ENCODE results near the gene CDON.

CDON gene

DNA sequence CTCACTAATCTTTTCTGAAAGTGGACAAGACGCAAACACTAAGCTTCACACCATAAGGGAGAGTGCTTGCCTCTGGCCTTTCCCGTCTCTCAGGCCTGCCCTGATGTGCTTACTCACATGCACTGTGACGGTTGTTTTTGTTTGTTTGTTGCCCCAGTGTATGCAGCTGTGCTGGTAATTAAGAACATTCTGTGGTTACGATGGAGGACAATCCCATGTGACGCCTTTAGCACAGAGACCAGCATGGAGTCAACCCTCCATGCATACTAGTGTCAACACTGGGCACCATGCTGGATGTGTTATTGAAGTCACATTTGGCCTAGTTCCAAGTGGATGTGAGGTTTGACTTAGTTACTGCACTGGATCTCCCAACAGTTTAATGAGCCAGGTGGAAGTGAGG is 27.8 kb upstream of the CDON start:
- TF ChIP-seq, protein P1, sequence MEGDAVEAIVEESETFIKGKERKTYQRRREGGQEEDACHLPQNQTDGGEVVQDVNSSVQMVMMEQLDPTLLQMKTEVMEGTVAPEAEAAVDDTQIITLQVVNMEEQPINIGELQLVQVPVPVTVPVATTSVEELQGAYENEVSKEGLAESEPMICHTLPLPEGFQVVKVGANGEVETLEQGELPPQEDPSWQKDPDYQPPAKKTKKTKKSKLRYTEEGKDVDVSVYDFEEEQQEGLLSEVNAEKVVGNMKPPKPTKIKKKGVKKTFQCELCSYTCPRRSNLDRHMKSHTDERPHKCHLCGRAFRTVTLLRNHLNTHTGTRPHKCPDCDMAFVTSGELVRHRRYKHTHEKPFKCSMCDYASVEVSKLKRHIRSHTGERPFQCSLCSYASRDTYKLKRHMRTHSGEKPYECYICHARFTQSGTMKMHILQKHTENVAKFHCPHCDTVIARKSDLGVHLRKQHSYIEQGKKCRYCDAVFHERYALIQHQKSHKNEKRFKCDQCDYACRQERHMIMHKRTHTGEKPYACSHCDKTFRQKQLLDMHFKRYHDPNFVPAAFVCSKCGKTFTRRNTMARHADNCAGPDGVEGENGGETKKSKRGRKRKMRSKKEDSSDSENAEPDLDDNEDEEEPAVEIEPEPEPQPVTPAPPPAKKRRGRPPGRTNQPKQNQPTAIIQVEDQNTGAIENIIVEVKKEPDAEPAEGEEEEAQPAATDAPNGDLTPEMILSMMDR (IDR thresholded peaks at IDR 0.05; ENCODE audit: insufficient read depth, low read length, poor library complexity, severe bottlenecking), result no peak
- Histone ChIP-seq H3K27me3 (replicated peaks; ENCODE audit: control insufficient read depth, insufficient read depth, low read length) (no peaks in the 10 kb centered on the region; the same call in 1 of the 2 replicates), H3K4me3 (replicated peaks; ENCODE audit: low read depth, low read length) (no peak overlapping the region), H3K36me3 (ENCODE audit: control insufficient read depth, insufficient read depth, low read length) (no peaks in the 10 kb centered on the region)
- no peak for DNase-seq (ENCODE audit: extremely low read depth, insufficient read length)

DNA sequence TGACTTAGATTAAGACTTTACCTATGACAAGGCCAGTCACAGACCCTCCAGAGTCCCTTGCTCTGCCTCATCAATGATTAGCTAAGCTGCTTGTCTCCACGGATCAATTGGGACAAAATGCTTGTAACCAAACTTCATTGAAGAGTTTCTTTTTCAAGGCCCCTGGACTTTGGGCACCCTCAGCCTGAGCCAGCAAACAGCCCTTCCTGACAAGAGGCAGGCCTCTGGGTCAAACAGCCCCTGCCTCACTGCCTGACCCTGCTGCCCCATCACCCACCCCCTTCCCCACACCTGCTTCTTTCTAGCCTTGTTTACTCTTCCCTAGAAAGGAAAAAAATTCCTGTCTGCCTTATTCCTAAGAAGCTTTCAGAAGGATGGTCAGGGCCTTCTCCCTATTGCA is 26.3 kb upstream of the CDON start:
- no peaks in the 10 kb centered on the region; the same call in 1 of the 2 replicates for H3K27me3 ChIP-seq (replicated peaks; ENCODE audit: control insufficient read depth, insufficient read depth, low read length)
- DNase-seq (ENCODE audit: extremely low read depth, insufficient read length), result no peak
- H3K36me3 ChIP-seq (ENCODE audit: control insufficient read depth, insufficient read depth, low read length), result no peaks in the 10 kb centered on the region
- TF ChIP-seq, protein P1 (IDR thresholded peaks at IDR 0.05; ENCODE audit: insufficient read depth, low read length, poor library complexity, severe bottlenecking), result no peak
- H3K4me3 ChIP-seq (replicated peaks; ENCODE audit: low read depth, low read length), result no peak overlapping the region

DNA sequence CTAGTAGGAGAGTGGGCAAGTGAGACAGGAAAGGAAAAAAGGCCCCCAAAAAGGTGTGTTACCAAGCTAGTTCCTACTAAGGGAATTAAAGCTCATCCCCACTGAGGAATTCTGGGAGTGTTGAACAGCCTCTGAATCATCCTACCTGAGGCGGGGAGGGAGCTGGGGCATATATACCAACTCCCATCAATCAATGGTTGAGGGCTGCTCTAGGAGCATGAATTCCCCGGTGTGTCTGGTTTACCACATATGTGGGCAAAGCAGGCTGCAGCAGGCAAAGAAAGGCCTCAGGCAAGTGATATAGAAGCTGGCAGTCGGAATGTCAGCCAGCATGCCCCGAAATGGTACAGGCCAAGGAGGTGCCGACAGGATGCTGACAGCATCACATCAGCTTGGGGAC is 23.6 kb upstream of the CDON start:
- no peaks in the 10 kb centered on the region; the same call in 1 of the 2 replicates for H3K27me3 ChIP-seq (replicated peaks; ENCODE audit: control insufficient read depth, insufficient read depth, low read length)
- TF ChIP-seq, protein P1 (IDR thresholded peaks at IDR 0.05; ENCODE audit: insufficient read depth, low read length, poor library complexity, severe bottlenecking), result no peak
- no peaks in the 10 kb centered on the region for H3K36me3 ChIP-seq (ENCODE audit: control insufficient read depth, insufficient read depth, low read length)
- DNase-seq (ENCODE audit: extremely low read depth, insufficient read length), result no peak
- H3K4me3 ChIP-seq (replicated peaks; ENCODE audit: low read depth, low read length), result no peak overlapping the region

DNA sequence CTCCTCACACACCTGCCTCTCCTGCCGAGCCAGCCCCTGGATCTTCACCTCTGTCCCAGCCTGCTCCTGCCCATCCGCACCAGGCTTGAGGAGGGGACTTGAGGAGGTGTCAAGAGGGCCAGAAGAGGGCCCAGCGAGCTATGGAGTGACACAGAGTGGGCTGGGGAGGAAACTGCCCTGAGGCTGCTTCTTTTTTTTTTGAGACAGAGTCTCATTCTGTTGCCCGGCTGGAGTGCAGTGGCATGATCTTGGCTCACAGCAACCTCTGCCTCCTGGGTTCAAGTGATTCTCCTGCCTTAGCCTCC is 21.9 kb upstream of the CDON start:
- TF ChIP-seq, protein P1 (IDR thresholded peaks at IDR 0.05; ENCODE audit: insufficient read depth, low read length, poor library complexity, severe bottlenecking), result no peak
- no peaks in the 10 kb centered on the region for H3K36me3 ChIP-seq (ENCODE audit: control insufficient read depth, insufficient read depth, low read length)
- H3K27me3 ChIP-seq (replicated peaks; ENCODE audit: control insufficient read depth, insufficient read depth, low read length), result no peaks in the 10 kb centered on the region; the same call in 1 of the 2 replicates
- H3K4me3 ChIP-seq (replicated peaks; ENCODE audit: low read depth, low read length), result no peak overlapping the region
- no peak for DNase-seq (ENCODE audit: extremely low read depth, insufficient read length)

DNA sequence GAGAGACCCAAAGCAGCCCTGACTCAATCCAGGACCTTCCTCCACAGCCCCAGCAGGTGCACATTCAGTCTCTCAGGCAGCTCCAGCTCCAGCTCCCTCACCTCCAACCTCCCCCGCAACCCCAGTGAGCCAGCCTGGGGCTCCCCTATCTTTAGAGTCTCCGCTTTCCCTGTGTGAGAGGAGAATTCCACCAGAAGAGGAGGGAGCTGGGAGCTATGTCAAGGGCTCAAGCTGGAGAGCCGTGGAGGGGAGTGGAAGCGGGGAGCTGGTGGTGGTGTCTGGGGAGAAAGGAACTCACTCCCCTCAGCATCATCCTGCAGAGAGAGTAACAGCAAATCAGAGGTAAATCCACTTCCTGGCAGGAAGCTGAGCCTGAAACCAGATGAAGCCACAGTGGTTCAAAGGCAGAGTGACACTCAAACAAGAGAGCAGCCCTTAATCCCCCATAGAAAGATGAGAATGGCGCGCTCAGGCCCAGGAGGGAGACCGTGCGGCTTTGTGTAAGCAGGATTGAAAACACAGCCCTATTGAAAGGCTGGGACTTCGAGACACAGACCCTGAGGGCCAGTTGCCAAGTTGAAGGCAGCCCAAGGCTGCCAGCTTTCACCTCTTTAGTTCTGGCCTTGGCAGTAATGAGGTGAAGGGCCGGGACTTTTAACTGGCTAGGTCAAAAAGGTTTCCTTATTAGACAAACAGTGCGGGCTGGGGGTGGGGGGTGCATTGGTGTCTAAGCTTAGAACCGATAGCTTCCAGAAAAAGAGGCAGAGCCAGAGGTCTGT is 21.4 kb upstream of the CDON start:
- no peak for DNase-seq (ENCODE audit: extremely low read depth, insufficient read length)
- TF ChIP-seq, protein P1 (IDR thresholded peaks at IDR 0.05; ENCODE audit: insufficient read depth, low read length, poor library complexity, severe bottlenecking), result no peak
- no peaks in the 10 kb centered on the region; the same call in 1 of the 2 replicates for H3K27me3 ChIP-seq (replicated peaks; ENCODE audit: control insufficient read depth, insufficient read depth, low read length)
- no peak overlapping the region for H3K4me3 ChIP-seq (replicated peaks; ENCODE audit: low read depth, low read length)
- H3K36me3 ChIP-seq (ENCODE audit: control insufficient read depth, insufficient read depth, low read length), result no peaks in the 10 kb centered on the region

Measured in GM06990 (cell line).